Cardiac fibroblast (primary cell): ENCODE results near the gene LOXL1.

Experiments used
- DNase-seq, 2 donors: peaks; one replicate each; pipeline versions ENCODE4 v3.0.0 to v3.0.0-alpha.2; 2010; ENCODE audit warnings: low read depth in 2 of 2
- H3K4me3 ChIP-seq, 2 donors: replicated peaks in 1 of 2; 1 replicate in 1 of 2; 2 replicates in 1 of 2; pipeline ENCODE4 v1.5.1; 2011; ENCODE audit warnings: low read depth in 2 of 2, low read length in 2 of 2, mild to moderate bottlenecking in 2 of 2, moderate library complexity in 1 of 2
- CTCF ChIP-seq: IDR thresholded peaks from one replicate; pipeline ENCODE4 v1.5.1; 2011; ENCODE audit warnings: low read depth, mild to moderate bottlenecking, low read length, inconsistent platforms

The LOXL1 gene

GRCh38 chr15:73948396-73948795 is 22.1 kb downstream of the LOXL1 start:
- H3K4me3 ChIP-seq: no peak overlapping the region
- TF ChIP-seq CTCF: no peak
- DNase-seq: no peak

GRCh38 chr15:73948982-73949381 is 22.7 kb downstream of the LOXL1 start:
- H3K4me3 ChIP-seq: no peak overlapping the region
- TF ChIP-seq CTCF: no peak
- no peak for DNase-seq

GRCh38 chr15:73949496-73949895 is 23.2 kb downstream of the LOXL1 start:
- no peak for DNase-seq
- TF ChIP-seq CTCF: no peak
- no peak overlapping the region for H3K4me3 ChIP-seq

- no peak for DNase-seq
- H3K4me3 ChIP-seq: no peak overlapping the region
- no peak for TF ChIP-seq CTCF
Measured at GRCh38 chr15:73950479-73950830, 24.2 kb downstream of the LOXL1 start.

- TF ChIP-seq CTCF: peak; percentile 87
- DNase-seq: peak; percentile 98 to 99
- no peak overlapping the region for H3K4me3 ChIP-seq
Measured at GRCh38 chr15:73950831-73951561, 24.7 kb downstream of the LOXL1 start.

GRCh38 chr15:73951601-73952000 is 25.3 kb downstream of the LOXL1 start:
- no peak overlapping the region for H3K4me3 ChIP-seq

More at GRCh38 chr15:73951601-73952000, 25.3 kb downstream of the LOXL1 start:
- no peak for TF ChIP-seq CTCF
- no peak for DNase-seq
